G401 (cell line): ENCODE data around the gene ACKR3. TPM values are rescaled to one million over a fixed set of nuclear protein-coding genes. Genes with fewer than 3 reads are reported as not detected.

Experiments
- DNase-seq: peaks from one replicate; pipeline ENCODE4 v3.0.0-alpha.2; 2015; ENCODE audit warnings: low spot score
- in situ Hi-C: cut with HindIII; loops from 2 replicates; pipeline ENCODE4 v1.10.0; 2016; ENCODE audit warnings: low sequenced_read_pairs, mixed read lengths
- total RNA-seq: library from RNA; depleted of rRNA; stranded (reverse); fragments of >200 nt; shearing (Covaris generic); gene quantifications from 2 replicates; pipeline ENCODE4 v1.2.3, GENCODE V29; 2014

The ACKR3 gene
- total RNA-seq, 1 experiment from 2014 or later = not detected

DNA sequence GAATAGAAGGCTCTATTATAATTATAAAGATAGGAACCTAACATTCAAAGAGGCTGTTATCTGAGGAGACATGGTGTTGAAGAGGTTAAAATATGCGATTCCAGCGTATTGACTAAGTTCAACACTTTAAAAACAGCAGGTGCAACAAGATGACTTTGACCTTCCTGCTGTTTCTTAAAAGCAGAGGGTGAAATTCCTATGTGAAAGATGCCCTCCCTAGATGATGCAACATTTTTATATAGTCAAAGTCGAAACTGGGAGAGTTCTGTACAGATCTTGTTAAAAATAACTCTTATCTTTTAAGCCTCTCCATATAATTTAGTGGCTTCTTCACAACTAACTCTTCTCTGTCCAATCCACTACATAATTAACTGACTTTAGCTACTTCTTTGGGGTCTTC is 4.4 kb upstream of the ACKR3 start:
- in situ Hi-C loops = no loop called here
- no peak for DNase-seq

- in situ Hi-C loops = no loop called here
- DNase-seq = no peak
These were observed 3.7 kb upstream of the ACKR3 start for GRCh38 chr2:236565879-236566402.

DNA sequence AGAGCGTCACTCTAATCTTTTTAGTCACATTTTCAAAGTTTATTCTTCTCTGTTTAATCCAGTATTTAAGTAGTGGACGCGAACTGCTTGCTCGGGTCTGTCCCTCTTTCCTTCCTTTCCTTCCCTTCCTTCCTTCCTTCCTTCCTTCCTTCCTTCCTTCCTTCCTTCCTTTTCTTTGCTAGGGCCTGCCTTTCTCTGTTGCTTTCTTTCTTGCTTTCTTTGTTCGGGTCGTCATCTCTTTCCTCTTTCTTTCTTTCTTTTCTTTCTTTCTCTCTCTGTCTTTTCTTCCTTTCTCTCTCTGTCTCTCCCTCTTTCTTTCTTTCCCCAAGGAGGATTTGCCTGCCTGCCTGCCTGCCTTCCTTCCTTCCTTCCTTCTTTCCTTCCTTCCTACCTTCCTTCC is 3.0 kb upstream of the ACKR3 start:
- DNase-seq = no peak
- in situ Hi-C loops = no loop called here

- in situ Hi-C loops = no loop called here
- peak; percentile 14 for DNase-seq
These were observed 1.3 kb upstream of the ACKR3 start for GRCh38 chr2:236568068-236568921.

- DNase-seq = no peak
These were observed 578 bp upstream of the ACKR3 start for GRCh38 chr2:236568922-236569572.

GRCh38 chr2:236570081-236570868 is 650 bp downstream of the ACKR3 start:
- in situ Hi-C loops = no loop called here
- DNase-seq = no peak

More at GRCh38 chr2:236568922-236569572, 578 bp upstream of the ACKR3 start:
- in situ Hi-C loops = no loop called here

DNA sequence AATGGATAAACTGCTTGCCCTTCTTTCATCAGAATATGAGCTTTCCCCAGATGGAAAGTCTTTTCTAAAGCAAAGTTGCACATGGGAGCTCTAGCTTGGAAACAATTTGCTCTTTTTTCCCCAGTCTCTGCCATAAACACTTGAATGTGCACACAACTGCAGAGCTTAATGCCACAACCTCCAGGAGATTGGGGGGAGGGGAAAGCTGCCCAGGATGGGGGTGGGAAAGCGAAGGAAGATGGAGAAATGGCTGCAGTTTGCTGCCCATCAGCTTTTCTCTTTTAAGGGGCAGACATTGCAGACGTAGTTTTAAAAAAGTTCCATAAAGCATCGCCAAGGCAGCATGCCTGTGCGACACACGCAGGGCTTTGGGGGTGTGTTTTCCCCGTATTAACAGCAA is 1.5 kb downstream of the ACKR3 start:
- in situ Hi-C loops = no loop called here
- DNase-seq = no peak

GRCh38 chr2:236572482-236572881 is 2.9 kb downstream of the ACKR3 start:
- no peak for DNase-seq
- in situ Hi-C loops = no loop called here

- in situ Hi-C loops = no loop called here
These were observed 3.7 kb downstream of the ACKR3 start for GRCh38 chr2:236573066-236573929.

DNA sequence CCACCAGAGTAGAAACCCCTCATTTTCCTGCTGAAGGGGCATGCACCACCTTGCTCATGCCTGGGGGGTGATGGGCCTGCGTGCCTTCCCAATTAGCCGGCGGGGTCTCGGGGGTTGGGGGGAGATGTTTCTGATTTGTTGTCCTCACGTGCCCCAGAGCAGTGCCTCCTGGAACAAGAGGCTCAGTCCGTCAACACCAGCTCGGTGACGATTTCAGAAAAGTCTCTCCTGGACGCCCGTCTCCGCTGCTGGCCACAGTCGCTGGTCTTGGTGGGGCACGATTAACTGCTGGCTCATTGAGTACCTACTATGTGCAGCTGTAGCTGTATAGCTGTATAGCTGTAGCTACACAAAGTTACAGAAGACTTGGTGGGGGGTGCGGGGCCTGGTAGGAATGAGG is 4.4 kb downstream of the ACKR3 start:
- no peak for DNase-seq
- in situ Hi-C loops = no loop called here

More at GRCh38 chr2:236573066-236573929, 3.7 kb downstream of the ACKR3 start:
- no peak for DNase-seq

DNA sequence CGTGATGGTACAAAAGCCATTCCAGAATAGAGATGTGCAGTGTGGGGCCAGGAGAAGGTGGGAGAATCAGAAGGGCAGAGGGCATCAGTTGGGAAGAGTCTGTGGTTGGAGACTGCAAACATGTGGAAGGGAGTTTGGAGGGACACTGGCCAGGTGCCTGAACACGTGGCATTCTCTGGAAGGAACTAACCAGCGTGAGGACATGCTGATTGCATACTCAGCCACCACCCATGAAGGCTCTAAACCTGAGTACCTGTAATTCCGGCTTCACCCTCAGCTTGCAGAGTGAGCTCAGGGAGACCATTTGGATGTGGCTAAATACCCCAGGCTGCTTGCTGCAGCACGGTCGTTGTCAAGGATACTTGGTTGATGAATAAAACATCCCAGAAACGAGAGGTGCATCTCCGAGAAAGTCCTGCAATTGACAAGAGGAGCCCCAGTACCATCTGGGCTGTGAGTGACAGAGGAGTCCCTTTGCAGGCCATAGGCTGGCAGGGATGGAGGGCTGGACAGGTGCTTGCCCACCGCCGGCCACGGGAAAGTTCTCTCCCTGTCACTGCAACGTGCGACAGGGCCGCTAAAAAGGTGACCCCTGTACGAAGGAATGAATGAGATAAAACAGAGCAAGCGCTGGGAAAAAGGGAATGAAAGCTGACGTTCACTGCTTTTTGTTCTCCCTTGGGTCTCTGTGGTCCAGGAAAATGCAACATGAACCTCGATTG is 5.0 kb downstream of the ACKR3 start:
- in situ Hi-C loops = no loop called here

GRCh38 chr2:236575510-236575909 is 5.9 kb downstream of the ACKR3 start:
- in situ Hi-C loops = no loop called here
- DNase-seq = no peak

More for the DNA sequence above, 5.0 kb downstream of the ACKR3 start:
- DNase-seq = no peak

GRCh38 chr2:236576087-236576486 is 6.5 kb downstream of the ACKR3 start:
- no peak for DNase-seq
- in situ Hi-C loops = no loop called here

DNA sequence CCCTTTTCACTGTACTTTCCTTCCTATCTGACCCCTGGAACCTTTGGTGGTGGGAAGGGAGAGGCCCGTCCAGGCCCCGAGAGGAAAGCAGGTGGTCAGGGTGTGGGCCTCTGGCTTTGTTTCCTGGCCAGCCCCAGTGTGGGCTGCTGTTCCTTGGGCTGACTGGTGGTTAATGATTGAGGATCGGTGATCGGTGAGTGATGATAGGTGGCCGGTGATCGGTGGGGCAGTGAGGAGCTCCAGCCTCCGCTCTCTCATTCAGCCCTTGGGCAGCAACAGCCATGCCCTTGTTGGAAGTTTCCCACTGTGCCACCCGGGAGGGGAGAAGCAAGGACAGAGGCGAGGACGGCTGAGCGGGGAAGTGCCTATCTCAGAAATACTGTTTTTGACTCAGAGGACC is 7.3 kb downstream of the ACKR3 start:
- in situ Hi-C loops = no loop called here

DNA sequence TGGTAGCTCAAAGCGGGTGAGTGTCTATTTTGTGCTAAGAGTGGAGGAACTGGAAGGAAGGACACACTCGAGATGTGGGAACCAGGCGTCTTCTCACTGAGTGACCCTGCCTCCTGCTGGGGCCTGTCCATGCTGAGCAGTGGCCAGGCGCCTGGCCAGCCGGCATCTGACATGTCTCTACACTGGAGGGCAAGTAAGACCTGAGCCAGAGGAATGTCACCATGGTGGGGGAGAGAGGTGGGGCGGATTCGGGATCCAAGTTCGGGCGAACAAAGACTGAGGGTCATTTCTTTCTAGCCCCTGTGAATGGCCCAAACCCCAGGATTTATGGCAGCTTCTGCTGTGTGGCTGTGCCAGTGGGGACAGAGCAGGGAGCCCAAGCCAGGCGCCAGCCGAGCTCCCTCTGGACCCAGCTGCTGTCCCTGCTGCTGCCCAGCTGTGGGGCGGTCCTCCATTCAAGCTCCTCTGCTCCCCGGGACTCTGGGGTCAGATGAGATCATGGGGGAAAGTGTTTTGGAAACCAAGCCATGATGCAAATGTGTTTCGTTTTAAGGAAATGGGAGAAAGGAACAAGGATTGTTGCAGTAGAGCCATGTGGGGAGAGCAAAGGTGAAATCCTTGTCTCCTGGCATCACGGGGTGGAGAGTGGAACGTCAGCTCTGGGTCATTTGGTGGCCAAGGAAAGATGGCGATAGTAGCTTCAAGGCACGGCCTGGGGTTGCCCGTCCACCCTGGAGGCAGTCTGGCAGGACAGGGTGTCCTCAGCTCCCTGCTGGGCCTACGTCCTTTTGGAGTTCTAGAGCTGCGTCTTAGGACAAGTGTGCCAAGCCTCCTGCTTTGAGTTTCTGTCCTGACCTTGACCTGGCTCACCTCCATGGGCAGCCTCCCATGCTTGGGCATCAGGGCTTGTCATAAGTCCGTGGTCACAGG is 8.1 kb downstream of the ACKR3 start:
- DNase-seq = no peak
- in situ Hi-C loops = no loop called here

More for the DNA sequence above, 7.3 kb downstream of the ACKR3 start:
- no peak for DNase-seq

DNA sequence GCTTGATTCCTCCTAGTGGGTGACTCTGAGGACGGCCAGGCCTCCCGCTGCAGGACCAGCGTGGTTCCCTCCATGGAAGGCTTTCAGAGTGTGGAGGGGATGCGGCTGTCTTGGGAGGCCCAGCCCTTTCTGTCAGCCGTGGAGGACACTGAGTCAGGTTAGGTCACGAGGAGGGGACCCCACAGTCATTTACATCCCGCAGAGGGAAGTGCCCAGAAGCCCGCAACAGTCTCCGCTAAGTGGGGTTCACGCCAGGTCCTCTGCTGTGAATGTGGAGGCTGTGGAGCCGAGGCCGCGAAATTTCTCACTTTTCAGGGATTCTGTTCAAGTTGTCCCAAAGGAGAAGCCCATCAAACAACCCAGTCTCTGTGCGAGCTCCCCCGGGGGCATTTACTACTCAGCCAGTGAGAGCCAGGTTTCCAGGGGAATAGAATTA is 8.8 kb downstream of the ACKR3 start:
- no peak for DNase-seq
- in situ Hi-C loops = no loop called here
